HepG2 (cell line): ENCODE data around the gene HIGD1A.

Experiments used
- CEBPG ChIP-seq: IDR thresholded peaks from 2 replicates; pipeline ENCODE4 v1.6.1; 2016
- EZH2 ChIP-seq: conservative IDR thresholded peaks from 2 replicates; pipeline ENCODE4 v1.6.1; 2012; ENCODE audit warnings: mild to moderate bottlenecking, low read depth, low read length, moderate library complexity
- FOXK2 ChIP-seq: fragments of 450-650 bp; IDR thresholded peaks from 2 replicates; pipeline ENCODE4 v1.6.1; 2016
- KAT8 ChIP-seq: IDR thresholded peaks from 2 replicates; pipeline ENCODE4 v1.6.1; 2016; ENCODE audit warnings: missing genetic modification reagents, missing compliant biosample characterization
- RFX5 ChIP-seq: IDR thresholded peaks from 2 replicates; pipeline ENCODE4 v1.6.1; 2011; ENCODE audit warnings: low read depth, low read length, improper control_type of control experiment
- TBX3 ChIP-seq: fragments of 450-650 bp; IDR thresholded peaks from 2 replicates; pipeline ENCODE4 v1.6.1; 2017; ENCODE audit warnings: antibody characterized with exemption, mild to moderate bottlenecking, inconsistent platforms, borderline replicate concordance
- TCF7L2 ChIP-seq: IDR thresholded peaks from 2 replicates; pipeline ENCODE4 v1.6.1; 2011; ENCODE audit warnings: mild to moderate bottlenecking, low read depth, low read length, moderate library complexity
- TOE1 ChIP-seq: sonication (generic); formaldehyde crosslinking; IDR thresholded peaks from 2 replicates; pipeline ENCODE4 v1.4.0; 2020; ENCODE audit warnings: mild to moderate bottlenecking, missing genetic modification reagents
- ZNF446 ChIP-seq: sonication (generic); formaldehyde crosslinking; IDR thresholded peaks from 2 replicates; pipeline ENCODE4 v1.5.0; 2020; ENCODE audit warnings: mild to moderate bottlenecking, missing genetic modification reagents
- ZZZ3 ChIP-seq: sonication (generic); formaldehyde crosslinking; IDR thresholded peaks from 2 replicates; pipeline ENCODE4 v1.4.0; 2020; ENCODE audit warnings: missing genetic modification reagents, mild to moderate bottlenecking, borderline replicate concordance
- TF ChIP-seq, protein P1 (sequence below): sonication (generic); formaldehyde crosslinking; IDR thresholded peaks from 2 replicates; pipeline ENCODE4 v1.5.0; 2020; ENCODE audit warnings: mild to moderate bottlenecking, missing genetic modification reagents, moderate library complexity
- TF ChIP-seq, protein P2 (sequence below): sonication (generic); formaldehyde crosslinking; IDR thresholded peaks from 2 replicates; pipeline ENCODE4 v1.5.0; 2020; ENCODE audit warnings: missing genetic modification reagents, mild to moderate bottlenecking, borderline replicate concordance
- TF ChIP-seq, protein P3 (sequence below): sonication (generic); formaldehyde crosslinking; IDR thresholded peaks from 2 replicates; pipeline ENCODE4 v1.4.0; 2020; ENCODE audit warnings: missing genetic modification reagents

DNA sequence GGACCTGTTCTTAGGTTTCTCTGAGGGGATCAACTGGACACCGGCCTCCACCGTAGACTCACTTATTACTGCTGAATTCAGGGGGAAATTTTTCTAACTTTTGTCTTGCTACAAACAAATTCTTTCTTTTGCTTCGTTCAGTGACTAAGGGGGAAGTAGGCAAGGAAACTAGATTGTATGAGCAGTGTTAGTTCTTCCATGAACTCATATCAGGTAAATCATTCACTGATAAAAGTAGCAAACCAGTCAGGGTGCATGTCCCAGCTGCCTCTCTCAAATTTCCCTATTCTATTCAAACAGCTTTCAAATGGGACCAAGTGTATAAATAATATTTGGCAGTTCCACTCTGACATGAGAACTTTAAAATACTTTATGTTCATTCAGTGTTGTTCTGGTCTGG lies 23.9 kb downstream of the HIGD1A start:
- TF ChIP-seq KAT8, result no peak
- TF ChIP-seq ZNF446, result no peak
- no peak for TF ChIP-seq EZH2
- TF ChIP-seq RFX5, result no peak
- TF ChIP-seq, protein P1, sequence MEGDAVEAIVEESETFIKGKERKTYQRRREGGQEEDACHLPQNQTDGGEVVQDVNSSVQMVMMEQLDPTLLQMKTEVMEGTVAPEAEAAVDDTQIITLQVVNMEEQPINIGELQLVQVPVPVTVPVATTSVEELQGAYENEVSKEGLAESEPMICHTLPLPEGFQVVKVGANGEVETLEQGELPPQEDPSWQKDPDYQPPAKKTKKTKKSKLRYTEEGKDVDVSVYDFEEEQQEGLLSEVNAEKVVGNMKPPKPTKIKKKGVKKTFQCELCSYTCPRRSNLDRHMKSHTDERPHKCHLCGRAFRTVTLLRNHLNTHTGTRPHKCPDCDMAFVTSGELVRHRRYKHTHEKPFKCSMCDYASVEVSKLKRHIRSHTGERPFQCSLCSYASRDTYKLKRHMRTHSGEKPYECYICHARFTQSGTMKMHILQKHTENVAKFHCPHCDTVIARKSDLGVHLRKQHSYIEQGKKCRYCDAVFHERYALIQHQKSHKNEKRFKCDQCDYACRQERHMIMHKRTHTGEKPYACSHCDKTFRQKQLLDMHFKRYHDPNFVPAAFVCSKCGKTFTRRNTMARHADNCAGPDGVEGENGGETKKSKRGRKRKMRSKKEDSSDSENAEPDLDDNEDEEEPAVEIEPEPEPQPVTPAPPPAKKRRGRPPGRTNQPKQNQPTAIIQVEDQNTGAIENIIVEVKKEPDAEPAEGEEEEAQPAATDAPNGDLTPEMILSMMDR (CRISPR knock-in tag), result no peak
- no peak for TF ChIP-seq FOXK2
- no peak for TF ChIP-seq TCF7L2
- no peak for TF ChIP-seq CEBPG
- TF ChIP-seq TBX3, result no peak
- TF ChIP-seq, protein P2, sequence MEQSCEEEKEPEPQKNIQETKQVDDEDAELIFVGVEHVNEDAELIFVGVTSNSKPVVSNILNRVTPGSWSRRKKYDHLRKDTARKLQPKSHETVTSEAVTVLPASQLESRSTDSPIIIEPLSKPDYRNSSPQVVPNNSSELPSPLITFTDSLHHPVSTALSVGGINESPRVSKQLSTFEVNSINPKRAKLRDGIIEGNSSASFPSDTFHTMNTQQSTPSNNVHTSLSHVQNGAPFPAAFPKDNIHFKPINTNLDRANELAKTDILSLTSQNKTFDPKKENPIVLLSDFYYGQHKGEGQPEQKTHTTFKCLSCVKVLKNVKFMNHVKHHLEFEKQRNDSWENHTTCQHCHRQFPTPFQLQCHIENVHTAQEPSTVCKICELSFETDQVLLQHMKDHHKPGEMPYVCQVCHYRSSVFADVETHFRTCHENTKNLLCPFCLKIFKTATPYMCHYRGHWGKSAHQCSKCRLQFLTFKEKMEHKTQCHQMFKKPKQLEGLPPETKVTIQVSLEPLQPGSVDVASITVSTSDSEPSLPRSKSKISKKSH (CRISPR knock-in tag), result no peak
- no peak for TF ChIP-seq ZZZ3 (CRISPR knock-in tag)
- no peak for TF ChIP-seq TOE1
- TF ChIP-seq, protein P3, sequence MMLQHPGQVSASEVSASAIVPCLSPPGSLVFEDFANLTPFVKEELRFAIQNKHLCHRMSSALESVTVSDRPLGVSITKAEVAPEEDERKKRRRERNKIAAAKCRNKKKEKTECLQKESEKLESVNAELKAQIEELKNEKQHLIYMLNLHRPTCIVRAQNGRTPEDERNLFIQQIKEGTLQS (CRISPR knock-in tag), result no peak
